T follicular helper cell (primary cell): ENCODE data around the gene KRT72.

Experiments
- DNase-seq: peaks from one replicate; pipeline ENCODE4 v3.0.0-alpha.2; 2020; ENCODE audit warnings: low read depth

The KRT72 gene

DNA sequence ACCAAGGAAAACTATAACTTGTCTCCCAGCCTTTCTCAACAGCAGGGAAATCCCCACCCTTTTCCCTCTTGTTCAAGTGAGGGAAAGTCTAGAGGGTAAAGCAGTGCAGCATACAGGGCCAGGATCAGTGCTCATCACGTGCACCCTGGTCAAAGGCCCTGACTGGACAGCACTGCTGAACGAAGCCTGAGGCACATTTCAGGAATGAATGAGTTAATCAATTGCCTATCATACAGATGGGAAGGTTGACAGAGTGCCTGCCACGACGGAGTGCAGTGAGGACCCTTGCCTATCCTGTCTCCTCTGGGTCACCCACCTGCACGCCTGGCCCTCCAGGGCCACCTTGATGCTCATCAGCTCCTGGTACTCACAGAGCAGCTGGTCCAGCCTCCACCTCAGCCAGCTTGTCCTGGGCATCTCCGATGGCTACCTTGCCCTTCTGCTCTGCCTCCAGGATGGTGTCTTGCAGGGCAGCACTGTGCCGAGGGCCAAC lies 28.8 kb upstream of the KRT72 start:
- DNase-seq = no peak

DNA sequence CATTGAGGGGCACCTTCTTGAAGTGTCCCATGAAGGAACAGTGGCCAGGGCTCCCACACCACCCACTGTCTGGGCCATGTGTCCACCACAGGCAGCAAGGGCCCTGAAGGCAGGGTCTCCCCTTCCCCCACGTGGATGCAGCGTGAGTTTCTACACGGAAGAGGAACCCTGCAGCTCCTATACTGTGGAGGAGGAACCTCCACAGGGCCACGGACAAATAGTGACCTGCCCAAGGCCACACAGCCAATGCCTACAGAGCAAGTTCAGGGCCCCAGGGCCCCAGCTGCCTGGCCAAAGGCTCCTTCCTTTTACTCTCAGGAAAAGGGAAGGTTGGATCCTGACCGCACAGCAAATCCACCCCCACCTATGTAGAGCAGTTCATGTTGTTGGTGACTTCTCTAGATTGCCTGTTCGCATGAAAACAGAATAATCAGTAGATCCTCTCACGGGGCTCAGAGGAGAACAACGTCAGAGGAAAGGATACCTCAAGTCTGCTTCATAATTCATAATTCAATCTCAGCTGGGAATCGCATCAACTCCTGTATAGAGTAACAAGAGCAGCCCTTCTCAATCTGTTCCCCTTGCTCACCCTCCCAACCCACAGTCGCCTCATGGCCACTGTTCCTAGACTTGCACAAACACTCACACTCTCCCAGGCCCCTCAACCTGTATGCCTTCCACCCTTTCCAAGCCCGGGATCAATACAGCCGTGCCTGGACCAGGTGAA lies 28.2 kb upstream of the KRT72 start:
- DNase-seq = no peak

- DNase-seq = no peak
Measured at GRCh38 chr12:52628841-52629240, 27.6 kb upstream of the KRT72 start.

- DNase-seq = no peak
Measured at GRCh38 chr12:52628111-52628507, 26.8 kb upstream of the KRT72 start.

DNA sequence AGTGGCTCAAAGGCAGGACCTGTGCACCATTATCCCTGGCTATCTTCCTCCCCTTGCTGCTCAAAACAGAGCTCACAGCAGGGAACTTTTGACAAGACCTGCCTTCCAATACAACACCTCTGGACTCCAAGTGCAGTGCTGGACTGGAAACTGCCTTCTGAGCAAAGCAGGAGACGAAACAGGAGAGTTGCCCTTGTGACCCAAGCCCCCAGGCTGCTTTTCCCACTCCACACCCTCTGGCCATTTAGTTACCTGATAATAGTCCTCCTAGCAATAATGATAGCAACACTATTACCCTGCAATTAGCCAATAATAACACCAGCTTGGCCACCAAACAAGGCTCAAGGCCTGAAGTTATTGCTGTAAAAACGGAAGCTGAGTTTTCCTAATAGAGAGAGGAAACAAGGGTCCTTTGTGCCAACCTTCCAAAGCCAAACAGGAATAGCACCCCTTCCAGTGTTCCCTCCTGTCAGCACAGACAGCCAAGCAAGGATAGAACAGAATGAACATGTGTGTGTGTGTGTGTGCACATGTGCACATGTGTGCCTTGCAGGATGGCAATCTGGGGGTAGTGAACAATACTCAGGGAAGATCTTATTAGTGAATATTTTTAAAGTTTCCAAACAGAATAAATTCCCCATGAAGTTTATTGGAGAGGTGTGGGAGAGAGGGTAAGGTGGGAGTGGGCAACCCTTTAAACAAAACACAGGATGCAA lies 26.3 kb upstream of the KRT72 start:
- no peak for DNase-seq

GRCh38 chr12:52622349-52622748 lies 21.1 kb upstream of the KRT72 start:
- no peak for DNase-seq

GRCh38 chr12:52618866-52619265 lies 17.6 kb upstream of the KRT72 start:
- DNase-seq = no peak

DNA sequence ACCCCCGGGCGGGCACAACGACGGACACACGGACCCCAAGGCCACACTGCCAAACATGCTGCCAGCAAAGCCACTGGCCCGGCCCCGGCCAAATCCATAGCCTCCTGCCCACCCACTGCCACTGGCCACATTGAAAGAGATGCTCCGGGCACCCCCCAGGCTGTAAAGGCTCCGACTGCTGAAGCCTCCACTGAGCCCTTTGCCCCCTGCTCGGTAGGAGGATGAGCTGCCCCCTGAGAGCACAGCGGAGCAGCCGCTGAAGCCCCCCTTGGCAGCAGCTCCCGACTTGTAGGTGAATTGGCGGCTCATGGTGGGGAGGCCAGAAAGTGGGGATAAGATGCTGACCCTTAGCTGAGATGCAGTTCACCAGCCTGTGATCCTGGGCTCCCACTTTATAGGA lies 17.0 kb upstream of the KRT72 start, which contains the start of gene KRT73:
TSS of gene KRT73 (minus strand) at position 344 of the 400 bp plus-strand sequence. CDS start at position 309, 35 bp downstream.
- DNase-seq = no peak

GRCh38 chr12:52617403-52617785 lies 16.1 kb upstream of the KRT72 start:
- no peak for DNase-seq

DNA sequence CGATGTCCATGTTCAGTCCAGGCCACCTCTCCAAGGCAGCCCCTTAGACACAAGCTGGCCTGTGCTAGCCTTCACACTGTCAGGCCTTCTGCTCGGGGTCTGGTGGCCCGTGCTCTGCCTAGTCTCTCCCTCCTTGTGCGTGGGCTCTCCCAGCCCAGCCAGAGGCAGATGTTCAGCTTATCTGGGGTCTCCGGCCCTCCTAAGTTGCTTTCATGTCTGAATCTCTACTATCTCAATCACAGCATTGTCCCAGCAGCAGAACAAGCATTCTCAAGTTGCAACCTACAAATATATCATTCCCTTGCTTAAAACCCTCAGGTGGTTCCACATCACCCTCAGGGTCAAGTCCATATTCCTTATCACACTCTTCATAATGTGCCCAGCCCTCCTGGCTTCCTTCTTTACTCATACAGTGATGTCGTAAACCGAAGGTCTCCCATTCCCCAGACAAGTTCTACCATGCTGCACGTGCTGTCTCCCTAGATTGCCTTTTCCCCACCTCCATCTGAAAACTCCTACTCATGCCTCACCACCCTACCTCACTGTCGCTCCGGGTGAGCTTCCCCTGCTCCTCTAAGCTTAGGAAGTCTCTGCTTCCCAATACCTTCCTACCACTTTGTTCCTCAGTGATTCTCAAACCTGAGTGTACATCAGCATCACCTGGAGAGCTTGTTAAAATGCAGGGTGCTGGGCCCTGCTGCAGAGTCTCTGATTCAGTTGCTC lies 15.6 kb upstream of the KRT72 start:
- DNase-seq = no peak

DNA sequence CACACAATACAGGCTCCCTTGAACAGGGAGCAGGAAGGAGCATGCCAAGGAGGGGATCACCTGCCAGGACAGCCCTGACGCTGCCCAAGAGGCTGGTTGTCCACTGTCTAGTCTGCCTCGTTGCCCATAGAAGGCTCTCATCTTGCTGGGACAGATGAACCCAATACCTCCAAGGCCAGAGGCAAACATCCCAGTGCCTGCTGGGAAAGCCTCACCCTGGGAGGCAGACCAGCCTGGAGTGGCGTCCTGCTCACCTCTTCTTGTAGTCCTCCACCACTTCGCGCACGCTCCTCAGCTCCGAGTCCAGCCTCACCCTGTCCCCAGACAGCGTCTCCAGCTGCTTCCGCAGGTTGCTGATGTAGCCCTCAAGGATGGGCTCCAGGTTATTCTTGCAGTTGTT lies 14.6 kb upstream of the KRT72 start:
- no peak for DNase-seq

- DNase-seq = no peak
Measured at GRCh38 chr12:52615208-52615868, 14.1 kb upstream of the KRT72 start.

- no peak for DNase-seq
Measured at GRCh38 chr12:52614381-52615207, 13.3 kb upstream of the KRT72 start.

- DNase-seq = no peak
Measured at GRCh38 chr12:52613384-52614030, 12.2 kb upstream of the KRT72 start.

GRCh38 chr12:52612431-52613383 lies 11.4 kb upstream of the KRT72 start:
- no peak for DNase-seq

DNA sequence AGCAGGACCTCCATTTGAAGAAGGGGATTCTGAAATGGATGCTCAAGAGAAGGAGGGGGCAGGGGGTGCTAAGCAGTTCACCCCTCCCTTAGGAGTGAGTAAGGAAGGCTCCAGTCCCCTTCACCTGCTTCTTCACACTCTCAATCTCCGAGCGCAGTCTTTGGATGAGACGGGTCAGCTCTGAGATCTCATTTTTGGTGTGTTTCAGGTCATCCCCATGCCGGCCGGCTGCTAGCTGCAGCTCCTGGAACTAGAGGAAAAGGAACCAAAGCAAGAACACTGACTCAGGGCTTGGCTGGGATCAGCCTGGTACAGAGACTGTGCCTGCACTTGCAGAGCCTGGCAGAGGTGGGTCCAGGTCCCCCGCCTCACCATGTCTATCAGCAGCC lies 9.8 kb upstream of the KRT72 start:
- no peak for DNase-seq

DNA sequence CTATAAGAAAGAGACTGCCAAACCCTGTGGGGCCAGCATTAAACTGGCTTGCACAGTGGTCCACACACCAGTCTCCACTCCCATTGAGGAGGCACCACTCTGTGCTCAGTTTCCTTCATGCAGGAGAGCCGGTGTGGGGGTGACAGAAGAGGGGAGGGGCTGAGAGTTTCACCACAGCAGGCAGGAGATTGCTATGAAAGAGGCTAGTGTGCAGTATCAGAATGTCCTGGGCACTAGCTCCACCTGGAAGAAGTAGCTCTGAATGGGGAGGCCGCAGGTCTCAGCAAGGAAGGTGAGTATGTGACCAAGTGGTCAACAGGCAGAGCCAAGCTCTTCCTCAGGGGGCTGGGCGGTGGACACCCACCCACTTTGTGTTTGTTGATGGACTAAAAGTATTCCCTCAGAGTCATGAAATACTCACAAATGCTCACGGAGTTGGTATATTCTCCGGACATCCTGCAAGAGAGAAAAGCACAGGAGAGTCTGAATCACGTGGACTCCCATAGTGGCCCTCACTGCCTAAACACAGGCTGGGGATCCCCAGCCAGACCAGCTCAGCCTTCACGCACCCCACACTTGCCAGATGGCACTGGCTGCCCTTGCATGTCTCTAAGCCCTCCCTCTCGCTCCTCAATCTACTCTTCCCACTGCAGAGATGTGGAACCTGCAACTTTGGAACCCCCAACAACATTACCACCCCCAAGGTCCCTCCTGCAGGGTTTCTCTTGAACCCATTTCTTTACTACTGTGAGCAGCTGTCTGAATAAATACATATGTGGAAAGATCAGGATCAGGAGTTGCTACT lies 7.8 kb upstream of the KRT72 start:
- DNase-seq = no peak

GRCh38 chr12:52608161-52608560 lies 6.9 kb upstream of the KRT72 start:
- DNase-seq = no peak

DNA sequence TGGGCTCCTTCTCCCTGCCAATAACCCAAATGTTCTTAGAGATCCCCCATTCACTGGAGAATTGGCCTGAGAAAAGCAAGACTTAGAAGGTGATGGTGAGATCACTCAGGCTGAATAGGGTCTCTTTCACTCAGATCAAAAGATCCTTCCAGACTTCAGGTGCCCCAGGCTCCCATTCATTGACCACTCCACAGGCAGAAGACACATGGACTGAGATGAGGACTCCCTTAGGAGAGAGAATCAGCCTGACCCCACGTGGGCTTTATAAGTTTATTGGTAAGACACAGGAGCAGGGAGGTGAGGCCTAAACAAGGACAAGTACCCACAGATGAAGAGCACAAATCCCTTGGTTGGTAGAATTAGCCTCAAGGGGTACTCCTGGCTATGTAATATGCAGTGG lies 6.1 kb upstream of the KRT72 start:
- DNase-seq = no peak
